Panc1 (cell line): ENCODE measurements around the gene CORO2A. TPM values are rescaled to one million over a fixed set of nuclear protein-coding genes. Genes with fewer than 3 reads are reported as not detected.
"Not testable (repeated sequence)": the region's sequence is repeated elsewhere in the genome, so short reads cannot be mapped to it uniquely, and the experiment has no call there.

Experiments
- ATAC-seq: fragments of 200-7000 bp; cut with Tn5 transposase; 2 replicates; pipeline ENCODE4 v1.9.1; 2020; ENCODE audit warnings: mild to moderate bottlenecking, moderate library complexity
- BruUV-seq: library from RNA; stranded (reverse); fragments of 400-500 nt; replicated peaks from 2 replicates; lab custom pipeline; 2021; lab: Mats Ljungman, UMichigan
- CTCF ChIA-PET: fragments of 300-600 bp; sonication (Branson Sonifier 250); formaldehyde crosslinking; loops from one replicate; lab custom pipeline; 2022; ENCODE audit warnings: antibody characterized with exemption; lab: Charles Lee
- POLR2A ChIA-PET: fragments of 300-600 bp; sonication (Branson Sonifier 250); formaldehyde crosslinking; loops from one replicate; lab custom pipeline; 2022; ENCODE audit warnings: antibody characterized with exemption; lab: Charles Lee
- DNase-seq: peaks from one replicate; pipeline ENCODE4 v3.0.0-alpha.2; 2010; ENCODE audit warnings: low read depth, low spot score
- H3K27ac ChIP-seq: 2 replicates; pipeline ENCODE4 v1.5.1; 2011; ENCODE audit warnings: mild to moderate bottlenecking, low read length, inconsistent platforms
- H3K27me3 ChIP-seq: fragments of 200-500 bp; sonication (Bioruptor generic); 2 replicates; pipeline ENCODE4 v1.6.0; 2014; ENCODE audit warnings: low read length, inconsistent platforms; ENCODE audit not compliant: control insufficient read depth, insufficient read depth
- H3K36me3 ChIP-seq: fragments of 200-500 bp; sonication (Bioruptor generic); 2 replicates; pipeline ENCODE4 v1.5.1; 2014; ENCODE audit warnings: inconsistent platforms, mild to moderate bottlenecking, low read length, moderate library complexity; ENCODE audit not compliant: control insufficient read depth, insufficient read depth
- H3K4me1 ChIP-seq: 2 replicates; pipeline ENCODE4 v1.5.1; 2011; ENCODE audit warnings: inconsistent platforms, mild to moderate bottlenecking, low read length, moderate library complexity; ENCODE audit not compliant: control insufficient read depth, insufficient read depth
- H3K4me3 ChIP-seq, 2 experiments: 2 replicates each; pipeline ENCODE4 v1.5.1; 2011 to 2012; ENCODE audit warnings: low read depth in 2 of 2, low read length in 2 of 2, mild to moderate bottlenecking in 2 of 2, inconsistent platforms in 1 of 2, moderate library complexity in 1 of 2
- H3K9me3 ChIP-seq: fragments of 200-500 bp; sonication (Bioruptor generic); 2 replicates; pipeline ENCODE4 v1.5.1; 2014; ENCODE audit warnings: low read depth, mild to moderate bottlenecking, inconsistent platforms, low read length, moderate library complexity; ENCODE audit not compliant: control insufficient read depth, insufficient read depth
- POLR2AphosphoS5 ChIP-seq: IDR thresholded peaks from 2 replicates; pipeline ENCODE4 v1.6.1; 2012; ENCODE audit warnings: mild to moderate bottlenecking, low read depth, low read length, moderate library complexity
- SIN3A ChIP-seq: IDR thresholded peaks from 2 replicates; pipeline ENCODE4 v1.6.1; 2012; ENCODE audit warnings: low read depth, mild to moderate bottlenecking, low read length, moderate library complexity, borderline replicate concordance; ENCODE audit not compliant: insufficient read depth
- TCF7L2 ChIP-seq: IDR thresholded peaks from 2 replicates; pipeline ENCODE4 v1.6.1; 2011; ENCODE audit warnings: mild to moderate bottlenecking, low read depth, low read length, inconsistent platforms
- in situ Hi-C: cut with HindIII; loops from 2 replicates; pipeline ENCODE4 v1.10.0; 2016; ENCODE audit warnings: low sequenced_read_pairs, low pct_unique_long_range_greater_than_20kb
- intact Hi-C: fragments of 100-400 bp; cut with micrococcal nuclease; formaldehyde crosslinking; loops from one replicate; pipeline ENCODE4 v1.10.0; 2022; ENCODE audit not compliant: unreplicated experiment
- total RNA-seq: library from RNA; stranded (reverse); gene quantifications from one replicate; pipeline ENCODE4 v1.2.1, GENCODE V29; 2021; ENCODE audit not compliant: unreplicated experiment
- TF ChIP-seq, protein P1 (sequence below): fragments of 450-650 bp; IDR thresholded peaks from 2 replicates; pipeline ENCODE4 v1.5.1; 2017; ENCODE audit warnings: mild to moderate bottlenecking
- TF ChIP-seq, protein P2 (sequence below), 2 experiments: IDR thresholded peaks; 2 replicates each; pipeline ENCODE4 v1.6.1; 2011 to 2012; ENCODE audit warnings: low read depth in 2 of 2, control low read depth in 1 of 2, low read length in 1 of 2, mild to moderate bottlenecking in 1 of 2, moderate library complexity in 1 of 2; ENCODE audit not compliant: insufficient read depth in 1 of 2

CORO2A gene
- total RNA-seq, 1 experiment from 2014 or later = 2.0 TPM

DNA sequence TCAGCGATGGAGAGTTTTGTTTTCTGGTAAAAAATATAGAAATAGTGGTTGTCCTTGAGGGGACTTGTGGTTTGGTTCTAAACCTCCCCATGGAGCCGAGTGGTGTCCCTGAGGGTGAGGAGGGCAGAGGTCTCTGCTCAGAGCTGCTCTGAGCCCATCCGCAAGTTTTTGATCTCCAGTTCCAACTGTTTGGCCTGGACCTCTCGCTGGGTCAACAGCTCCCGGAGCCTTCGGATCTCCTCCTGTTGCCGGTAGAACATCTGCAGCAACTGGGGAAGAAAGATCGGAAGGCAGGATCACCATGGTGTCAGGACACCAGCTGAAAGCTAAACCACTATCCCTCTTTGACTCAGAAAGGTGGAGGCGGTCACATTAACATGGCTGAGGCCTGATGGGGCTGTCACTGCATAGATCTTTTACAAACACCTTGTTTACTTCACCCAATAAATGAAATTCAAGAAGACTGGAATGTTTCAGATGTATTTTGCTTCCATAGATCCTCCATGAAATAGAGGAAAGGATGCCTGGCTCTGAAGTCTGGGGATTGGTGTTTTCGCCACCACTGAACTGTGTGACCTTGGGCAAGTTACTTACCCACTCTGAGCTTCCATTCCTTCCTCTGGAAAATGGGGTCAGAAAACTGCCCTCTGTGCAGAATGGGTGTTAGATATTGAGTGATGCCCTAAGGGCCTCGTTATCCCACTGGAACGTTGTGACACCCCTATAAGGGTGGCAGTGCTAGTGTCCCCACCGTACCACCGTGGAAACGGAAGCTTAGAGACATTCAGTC, 67.6 kb downstream of the CORO2A start:
- Histone ChIP-seq H3K4me3 (no peak overlapping the region), H3K27me3 (no peaks in the 10 kb centered on the region), H3K36me3 (no peaks in the 10 kb centered on the region), H3K27ac (no peak overlapping the region), H3K9me3 (no peaks in the 10 kb centered on the region), H3K4me1 (no peaks in the 10 kb centered on the region)
- TF ChIP-seq POLR2AphosphoS5 = no peak
- TF ChIP-seq, protein P1, sequence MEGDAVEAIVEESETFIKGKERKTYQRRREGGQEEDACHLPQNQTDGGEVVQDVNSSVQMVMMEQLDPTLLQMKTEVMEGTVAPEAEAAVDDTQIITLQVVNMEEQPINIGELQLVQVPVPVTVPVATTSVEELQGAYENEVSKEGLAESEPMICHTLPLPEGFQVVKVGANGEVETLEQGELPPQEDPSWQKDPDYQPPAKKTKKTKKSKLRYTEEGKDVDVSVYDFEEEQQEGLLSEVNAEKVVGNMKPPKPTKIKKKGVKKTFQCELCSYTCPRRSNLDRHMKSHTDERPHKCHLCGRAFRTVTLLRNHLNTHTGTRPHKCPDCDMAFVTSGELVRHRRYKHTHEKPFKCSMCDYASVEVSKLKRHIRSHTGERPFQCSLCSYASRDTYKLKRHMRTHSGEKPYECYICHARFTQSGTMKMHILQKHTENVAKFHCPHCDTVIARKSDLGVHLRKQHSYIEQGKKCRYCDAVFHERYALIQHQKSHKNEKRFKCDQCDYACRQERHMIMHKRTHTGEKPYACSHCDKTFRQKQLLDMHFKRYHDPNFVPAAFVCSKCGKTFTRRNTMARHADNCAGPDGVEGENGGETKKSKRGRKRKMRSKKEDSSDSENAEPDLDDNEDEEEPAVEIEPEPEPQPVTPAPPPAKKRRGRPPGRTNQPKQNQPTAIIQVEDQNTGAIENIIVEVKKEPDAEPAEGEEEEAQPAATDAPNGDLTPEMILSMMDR = no peak
- TF ChIP-seq, protein P2, sequence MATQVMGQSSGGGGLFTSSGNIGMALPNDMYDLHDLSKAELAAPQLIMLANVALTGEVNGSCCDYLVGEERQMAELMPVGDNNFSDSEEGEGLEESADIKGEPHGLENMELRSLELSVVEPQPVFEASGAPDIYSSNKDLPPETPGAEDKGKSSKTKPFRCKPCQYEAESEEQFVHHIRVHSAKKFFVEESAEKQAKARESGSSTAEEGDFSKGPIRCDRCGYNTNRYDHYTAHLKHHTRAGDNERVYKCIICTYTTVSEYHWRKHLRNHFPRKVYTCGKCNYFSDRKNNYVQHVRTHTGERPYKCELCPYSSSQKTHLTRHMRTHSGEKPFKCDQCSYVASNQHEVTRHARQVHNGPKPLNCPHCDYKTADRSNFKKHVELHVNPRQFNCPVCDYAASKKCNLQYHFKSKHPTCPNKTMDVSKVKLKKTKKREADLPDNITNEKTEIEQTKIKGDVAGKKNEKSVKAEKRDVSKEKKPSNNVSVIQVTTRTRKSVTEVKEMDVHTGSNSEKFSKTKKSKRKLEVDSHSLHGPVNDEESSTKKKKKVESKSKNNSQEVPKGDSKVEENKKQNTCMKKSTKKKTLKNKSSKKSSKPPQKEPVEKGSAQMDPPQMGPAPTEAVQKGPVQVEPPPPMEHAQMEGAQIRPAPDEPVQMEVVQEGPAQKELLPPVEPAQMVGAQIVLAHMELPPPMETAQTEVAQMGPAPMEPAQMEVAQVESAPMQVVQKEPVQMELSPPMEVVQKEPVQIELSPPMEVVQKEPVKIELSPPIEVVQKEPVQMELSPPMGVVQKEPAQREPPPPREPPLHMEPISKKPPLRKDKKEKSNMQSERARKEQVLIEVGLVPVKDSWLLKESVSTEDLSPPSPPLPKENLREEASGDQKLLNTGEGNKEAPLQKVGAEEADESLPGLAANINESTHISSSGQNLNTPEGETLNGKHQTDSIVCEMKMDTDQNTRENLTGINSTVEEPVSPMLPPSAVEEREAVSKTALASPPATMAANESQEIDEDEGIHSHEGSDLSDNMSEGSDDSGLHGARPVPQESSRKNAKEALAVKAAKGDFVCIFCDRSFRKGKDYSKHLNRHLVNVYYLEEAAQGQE (IDR thresholded peaks at IDR 0.05; ENCODE audit: insufficient read depth in 1 of 2, low read depth in 2 of 2, low read length in 1 of 2) = no peak
- TF ChIP-seq SIN3A = no peak
- DNase-seq = no peak
- ChIA-PET POLR2A (interaction anchor here (0.6 kb wide), 1 partner anchor 64 kb away, joined by 7 read pairs; no protein-coding TSS in a partner anchor), CTCF (no interaction called here)
- no peak for ATAC-seq
- BruUV-seq = no TSS peak
- in situ Hi-C loops (no loop called here), intact Hi-C loops (no loop called here)

DNA sequence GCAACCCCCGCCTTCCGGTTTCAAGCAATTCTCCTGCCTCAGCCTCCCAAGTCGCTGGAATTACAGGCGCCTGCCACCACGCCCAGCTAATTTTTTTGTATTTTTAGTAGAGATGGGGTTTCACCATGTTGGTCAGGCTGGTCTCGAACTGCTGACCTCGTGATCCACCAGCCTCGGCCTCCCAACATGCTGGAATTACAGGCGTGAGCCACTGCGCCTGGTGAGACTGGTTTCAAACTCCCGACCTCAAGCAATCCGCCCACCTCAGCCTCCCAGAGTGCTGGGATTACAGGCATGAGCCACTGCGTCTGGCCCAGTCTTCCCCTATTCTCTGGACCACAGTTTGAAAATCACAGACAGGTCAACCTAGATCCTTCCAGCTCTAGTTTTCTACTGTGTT, 68.3 kb downstream of the CORO2A start:
- H3K4me1 ChIP-seq, in situ Hi-C loops, ATAC-seq, H3K27ac ChIP-seq, H3K27me3 ChIP-seq, H3K4me3 ChIP-seq, H3K9me3 ChIP-seq, DNase-seq, intact Hi-C loops, BruUV-seq, CTCF ChIA-PET, H3K36me3 ChIP-seq: not testable (repeated sequence)
- POLR2A ChIA-PET = interaction anchor here (0.6 kb wide), 1 partner anchor 64 kb away, joined by 7 read pairs; no protein-coding TSS in a partner anchor

DNA sequence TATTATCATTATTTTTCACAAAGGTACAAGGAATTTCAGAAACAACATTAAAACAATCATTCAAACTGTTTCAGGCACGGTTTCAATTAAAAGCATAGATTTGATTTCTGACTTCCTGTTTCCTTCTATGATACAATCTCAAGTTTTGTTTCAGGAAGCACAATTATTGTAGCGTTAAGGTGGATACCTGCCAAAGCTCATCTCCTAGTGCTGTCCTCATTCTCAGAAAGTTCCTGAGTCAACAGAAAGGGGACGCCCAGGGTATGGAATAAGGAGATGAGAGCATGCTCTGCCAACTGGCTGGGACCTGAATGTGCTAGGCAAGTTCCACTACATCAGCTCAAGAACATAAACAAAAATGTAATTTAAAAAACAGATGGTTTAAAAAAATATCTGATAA, 71.4 kb downstream of the CORO2A start:
- no peak overlapping the region for H3K27ac ChIP-seq
- no TSS peak for BruUV-seq
- ChIA-PET POLR2A (no interaction called here), CTCF (no interaction called here)
- H3K9me3 ChIP-seq = no peaks in the 10 kb centered on the region
- no peaks in the 10 kb centered on the region for H3K36me3 ChIP-seq
- ATAC-seq (no peak), DNase-seq (no peak)
- H3K4me3 ChIP-seq = no peak overlapping the region
- in situ Hi-C loops = no loop called here
- intact Hi-C loops = no loop called here
- TF ChIP-seq, protein P1 = no peak
- TF ChIP-seq POLR2AphosphoS5 = no peak
- TF ChIP-seq, protein P2 (IDR thresholded peaks at IDR 0.05; ENCODE audit: insufficient read depth in 1 of 2, low read depth in 2 of 2, low read length in 1 of 2) = no peak
- TF ChIP-seq TCF7L2 = no peak
- TF ChIP-seq SIN3A = no peak
- no peaks in the 10 kb centered on the region for H3K4me1 ChIP-seq
- H3K27me3 ChIP-seq = no peaks in the 10 kb centered on the region
